ENCODE results near the gene ARL6IP6. TPM values are rescaled to one million over a fixed set of nuclear protein-coding genes. Genes with fewer than 3 reads are reported as not detected.

The ARL6IP6 gene
- polyA plus RNA-seq (2012; rRNA removed): 25.8 and 31.6 TPM in 2 replicates
- 33.2 and 39.0 TPM in 2 replicates for polyA plus RNA-seq (2012; cell fraction: cytosol; rRNA removed)
- 18.3 and 27.6 TPM in 2 replicates for polyA plus RNA-seq (2012; cell fraction: nucleus; rRNA removed)

GRCh38 chr2:152718076-152718908 lies at the start of gene ARL6IP6:
Gene ARL6IP6, plus strand, starts transcription at chr2:152718620. Its CDS starts 5 bp downstream, at chr2:152718625.
- H4K20me1 ChIP-seq (ENCODE audit: insufficient read depth): peaks cover 32% of the 10 kb centered on the region
- H3K9me3 ChIP-seq: no peaks in the 10 kb centered on the region
- peak within 1 kb of the TSS; percentile 97 for H3K4me3 ChIP-seq (ENCODE audit: low read depth in 2 of 2, low read length in 1 of 2)
- ChIA-PET POLR2A (no interaction called here), CTCF (interaction anchor here (2.5 kb wide), 1 partner anchor 24 kb away, joined by 9 read pairs; no protein-coding TSS in a partner anchor)
- peak within 1 kb of the TSS; percentile 95 to 98 for H3K27ac ChIP-seq (ENCODE audit: low read depth in 2 of 2, low read length in 1 of 2)
- WGBS (ENCODE audit: low lambda C conversion rate): 2% methylated on average over 18 of the region's 87 CpGs
- DNase-seq: peak; percentile 90
- peaks cover 85% of the 10 kb centered on the region for H3K79me2 ChIP-seq (ENCODE audit: insufficient read depth)
- H3K4me2 ChIP-seq: peak within 1 kb of the TSS; percentile 84
- peak within 1 kb of the TSS; percentile 88 for H2AFZ ChIP-seq (ENCODE audit: low read depth)
- H3K4me1 ChIP-seq (ENCODE audit: control insufficient read depth in 1 of 2, insufficient read depth in 2 of 2, low read depth in 1 of 2, low read length in 1 of 2): peaks cover 8 to 11% of the 10 kb centered on the region in 2 experiments; a peak in 3 of 4 replicates
- H3K9me2 ChIP-seq: no peaks in the 10 kb centered on the region
- no peaks in the 10 kb centered on the region for H3K27me3 ChIP-seq (ENCODE audit: insufficient read depth)
- peak within 1 kb of the TSS; percentile 96 for H3K9ac ChIP-seq
- peaks cover 4% of the 10 kb centered on the region for H3F3A ChIP-seq (replicated peaks; ENCODE audit: insufficient read depth)
- peaks cover 29 to 37% of the 10 kb centered on the region in 2 experiments for H3K36me3 ChIP-seq (replicated peaks in 1 of 2; ENCODE audit: control insufficient read depth in 1 of 2, insufficient read depth in 2 of 2, low read length in 1 of 2)
- TF ChIP-seq PBX3 (IDR thresholded peaks at IDR 0.05) (peak; percentile 31), EP300 (IDR thresholded peaks at IDR 0.05; ENCODE audit: borderline replicate concordance in 1 of 2, low read depth in 1 of 2, low read length in 1 of 2) (peak in 1 of 2 experiments; percentile 60; a peak in 1 of 4 replicates), NRF1 (IDR thresholded peaks at IDR 0.05; ENCODE audit: low read depth, low read length) (no peak), REST (IDR thresholded peaks at IDR 0.05; ENCODE audit: low read depth, low read length) (no peak), TCF12 (IDR thresholded peaks at IDR 0.05) (no peak), SMC3 (IDR thresholded peaks at IDR 0.05; ENCODE audit: low read depth, low read length) (no peak), USF2 (IDR thresholded peaks at IDR 0.05; ENCODE audit: borderline replicate concordance, low read depth, low read length) (0 out of 2 replicates have a peak, but pooled peaks have one; percentile 8), RFX5 (IDR thresholded peaks at IDR 0.05; ENCODE audit: low read length) (no peak), RAD21 (IDR thresholded peaks at IDR 0.05; ENCODE audit: low read length) (no peak), TEAD4 (IDR thresholded peaks at IDR 0.05; ENCODE audit: borderline replicate concordance, insufficient read depth) (0 out of 2 replicates have a peak, but pooled peaks have one; percentile 9), GABPA (IDR thresholded peaks at IDR 0.05; ENCODE audit: low read depth) (no peak), MXI1 (IDR thresholded peaks at IDR 0.05; ENCODE audit: low read depth, low read length) (peak; percentile 88), RXRA (IDR thresholded peaks at IDR 0.05; ENCODE audit: borderline replicate concordance, low read depth) (no peak), GATA2 (CRISPR knock-in tag; IDR thresholded peaks at IDR 0.05) (no peak), CTCF (IDR thresholded peaks at IDR 0.05) (no peak), MEF2A (IDR thresholded peaks at IDR 0.05; ENCODE audit: borderline replicate concordance, low read depth) (no peak), IRF3 (IDR thresholded peaks at IDR 0.05; ENCODE audit: low read depth, low read length) (peak; percentile 32; the same call in 1 of the 2 replicates), FOXM1 (IDR thresholded peaks at IDR 0.05; ENCODE audit: low read depth) (0 out of 2 replicates have a peak, but pooled peaks have one; percentile 54), SIN3A (IDR thresholded peaks at IDR 0.05; ENCODE audit: borderline replicate concordance, low read depth, low read length) (peak; percentile 82; the same call in 1 of the 2 replicates), FOXJ3 (CRISPR knock-in tag; IDR thresholded peaks at IDR 0.05) (no peak), TAF1 (IDR thresholded peaks at IDR 0.05; ENCODE audit: borderline replicate concordance, low read depth, low read length) (peak; percentile 88; the same call in 1 of the 2 replicates), YY1 (IDR thresholded peaks at IDR 0.05; ENCODE audit: low read depth) (peak; percentile 77), FOSL2 (IDR thresholded peaks at IDR 0.05; ENCODE audit: borderline replicate concordance, low read depth) (no peak)
